ENCODE results near the gene PEMT.

PEMT gene

GRCh38 chr17:17520599-17521232, 70.8 kb downstream of the PEMT start:
- H3K4me3 ChIP-seq (ENCODE audit: low read depth, low read length) = no peak overlapping the region
- no peak overlapping the region for H4K8ac ChIP-seq (ENCODE audit: low read depth, low read length)
- H3K9me3 ChIP-seq (ENCODE audit: insufficient read depth, low read depth, low read length) = peaks cover 2% of the 10 kb centered on the region
- no peak overlapping the region for H3K23ac ChIP-seq (ENCODE audit: low read length)
- no peak overlapping the region for H4K91ac ChIP-seq (ENCODE audit: low read depth, low read length)
- H3K79me2 ChIP-seq (ENCODE audit: control insufficient read depth, insufficient read depth, low read length, poor library complexity) = no peaks in the 10 kb centered on the region
- no peak overlapping the region for H3K4me2 ChIP-seq (ENCODE audit: low read length)
- H3K18ac ChIP-seq (ENCODE audit: low read length) = no peak overlapping the region
- DNase-seq = no peak
- no peak overlapping the region for H2BK5ac ChIP-seq (ENCODE audit: low read depth, low read length, poor library complexity)
- H3K36me3 ChIP-seq (ENCODE audit: control insufficient read depth in 1 of 2, insufficient read depth in 2 of 2, low read length in 2 of 2) = no peaks in the 10 kb centered on the region
- no peaks in the 10 kb centered on the region for H3K79me1 ChIP-seq (ENCODE audit: low read length)
- no peak overlapping the region for H2BK12ac ChIP-seq (ENCODE audit: low read length)
- no CpG with 5 or more reads among the region's 22 CpGs for WGBS (ENCODE audit: extremely low coverage, insufficient coverage, insufficient read length)
- H3K4ac ChIP-seq (ENCODE audit: low read depth, low read length) = no peak overlapping the region
- H4K12ac ChIP-seq (ENCODE audit: low read depth, low read length) = no peak overlapping the region
- no peak overlapping the region for H2AFZ ChIP-seq (ENCODE audit: insufficient read depth, low read length, poor library complexity)
- no peak overlapping the region for H2BK120ac ChIP-seq (ENCODE audit: insufficient read depth, low read length, poor library complexity)
- H3K4me1 ChIP-seq (ENCODE audit: control insufficient read depth in 1 of 2, insufficient read depth in 2 of 2, low read length in 2 of 2) = peaks cover 0 to 3% of the 10 kb centered on the region in 2 experiments
- H2AK5ac ChIP-seq (ENCODE audit: low read length) = no peak overlapping the region
- H3K27ac ChIP-seq (ENCODE audit: low read depth, low read length) = no peak overlapping the region
- no peak overlapping the region for H3K14ac ChIP-seq (ENCODE audit: low read length)
- no peak overlapping the region for H3K9ac ChIP-seq (ENCODE audit: low read length)
- H3K27me3 ChIP-seq (ENCODE audit: insufficient read depth, low read length) = no peaks in the 10 kb centered on the region

GRCh38 chr17:17519886-17520285, 71.6 kb downstream of the PEMT start:
- peaks cover 2% of the 10 kb centered on the region for H3K9me3 ChIP-seq (ENCODE audit: insufficient read depth, low read depth, low read length)
- H2BK5ac ChIP-seq (ENCODE audit: low read depth, low read length, poor library complexity) = no peak overlapping the region
- no peak overlapping the region for H4K8ac ChIP-seq (ENCODE audit: low read depth, low read length)
- no peak overlapping the region for H2BK12ac ChIP-seq (ENCODE audit: low read length)
- no peak overlapping the region for H3K4me2 ChIP-seq (ENCODE audit: low read length)
- H3K27ac ChIP-seq (ENCODE audit: low read depth, low read length) = no peak overlapping the region
- no peak overlapping the region for H3K23ac ChIP-seq (ENCODE audit: low read length)
- no peak overlapping the region for H2AK5ac ChIP-seq (ENCODE audit: low read length)
- no peak overlapping the region for H2BK120ac ChIP-seq (ENCODE audit: insufficient read depth, low read length, poor library complexity)
- H3K4ac ChIP-seq (ENCODE audit: low read depth, low read length) = no peak overlapping the region
- no peak overlapping the region for H3K14ac ChIP-seq (ENCODE audit: low read length)
- H3K9ac ChIP-seq (ENCODE audit: low read length) = no peak overlapping the region
- no peaks in the 10 kb centered on the region for H3K79me1 ChIP-seq (ENCODE audit: low read length)
- H2AFZ ChIP-seq (ENCODE audit: insufficient read depth, low read length, poor library complexity) = no peak overlapping the region
- no peak overlapping the region for H3K4me3 ChIP-seq (ENCODE audit: low read depth, low read length)
- H3K27me3 ChIP-seq (ENCODE audit: insufficient read depth, low read length) = no peaks in the 10 kb centered on the region
- H3K18ac ChIP-seq (ENCODE audit: low read length) = no peak overlapping the region
- H3K36me3 ChIP-seq (ENCODE audit: control insufficient read depth in 1 of 2, insufficient read depth in 2 of 2, low read length in 2 of 2) = no peaks in the 10 kb centered on the region
- no peak overlapping the region for H4K91ac ChIP-seq (ENCODE audit: low read depth, low read length)
- no peak overlapping the region for H4K12ac ChIP-seq (ENCODE audit: low read depth, low read length)
- no peak for DNase-seq
- no CpG with 5 or more reads among the region's 10 CpGs for WGBS (ENCODE audit: extremely low coverage, insufficient coverage, insufficient read length)
- H3K4me1 ChIP-seq (ENCODE audit: control insufficient read depth in 1 of 2, insufficient read depth in 2 of 2, low read length in 2 of 2) = peaks cover 0 to 9% of the 10 kb centered on the region in 2 experiments
- no peaks in the 10 kb centered on the region for H3K79me2 ChIP-seq (ENCODE audit: control insufficient read depth, insufficient read depth, low read length, poor library complexity)

GRCh38 chr17:17518951-17519350, 72.6 kb downstream of the PEMT start:
- Histone ChIP-seq H4K12ac (ENCODE audit: low read depth, low read length) (no peak overlapping the region), H3K79me1 (ENCODE audit: low read length) (no peaks in the 10 kb centered on the region), H2AFZ (ENCODE audit: insufficient read depth, low read length, poor library complexity) (no peak overlapping the region), H3K4ac (ENCODE audit: low read depth, low read length) (no peak overlapping the region), H3K79me2 (ENCODE audit: control insufficient read depth, insufficient read depth, low read length, poor library complexity) (no peaks in the 10 kb centered on the region), H2BK5ac (ENCODE audit: low read depth, low read length, poor library complexity) (no peak overlapping the region), H3K4me2 (ENCODE audit: low read length) (no peak overlapping the region), H3K18ac (ENCODE audit: low read length) (no peak overlapping the region), H2AK5ac (ENCODE audit: low read length) (no peak overlapping the region), H3K23ac (ENCODE audit: low read length) (no peak overlapping the region), H3K36me3 (ENCODE audit: control insufficient read depth in 1 of 2, insufficient read depth in 2 of 2, low read length in 2 of 2) (no peaks in the 10 kb centered on the region), H2BK120ac (ENCODE audit: insufficient read depth, low read length, poor library complexity) (no peak overlapping the region), H3K4me3 (ENCODE audit: low read depth, low read length) (no peak overlapping the region), H2BK12ac (ENCODE audit: low read length) (no peak overlapping the region), H4K91ac (ENCODE audit: low read depth, low read length) (no peak overlapping the region), H3K9ac (ENCODE audit: low read length) (no peak overlapping the region), H4K8ac (ENCODE audit: low read depth, low read length) (no peak overlapping the region), H3K27ac (ENCODE audit: low read depth, low read length) (no peak overlapping the region), H3K9me3 (ENCODE audit: insufficient read depth, low read depth, low read length) (peaks cover 2% of the 10 kb centered on the region), H3K14ac (ENCODE audit: low read length) (no peak overlapping the region), H3K27me3 (ENCODE audit: insufficient read depth, low read length) (no peaks in the 10 kb centered on the region), H3K4me1 (ENCODE audit: control insufficient read depth in 1 of 2, insufficient read depth in 2 of 2, low read length in 2 of 2) (peaks cover 3 to 15% of the 10 kb centered on the region in 2 experiments)
- no peak for DNase-seq
- no CpG with 5 or more reads among the region's 5 CpGs for WGBS (ENCODE audit: extremely low coverage, insufficient coverage, insufficient read length)

DNA sequence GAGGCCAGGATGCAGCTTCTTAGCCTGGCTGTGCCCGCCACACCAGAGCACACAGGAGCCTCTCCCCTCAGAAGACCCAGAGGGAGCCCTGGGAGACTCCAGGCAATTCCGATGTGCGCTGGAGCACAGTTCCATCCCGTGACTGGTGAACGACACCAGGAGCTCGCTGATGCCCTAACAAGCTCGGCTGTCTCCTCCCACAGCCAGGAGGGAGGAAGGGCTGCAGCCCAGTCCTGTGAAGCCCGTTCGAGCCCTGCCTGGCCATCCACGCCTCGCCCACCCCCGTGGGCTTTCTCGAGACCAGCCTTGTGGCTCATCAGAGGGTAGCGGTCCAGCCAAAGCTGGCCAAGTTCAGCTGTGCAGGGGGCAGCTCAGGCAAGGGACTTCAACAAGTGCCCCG, 73.5 kb downstream of the PEMT start:
- Histone ChIP-seq H3K36me3 (ENCODE audit: control insufficient read depth in 1 of 2, insufficient read depth in 2 of 2, low read length in 2 of 2) (no peaks in the 10 kb centered on the region), H3K27ac (ENCODE audit: low read depth, low read length) (no peak overlapping the region), H3K79me1 (ENCODE audit: low read length) (no peaks in the 10 kb centered on the region), H2BK5ac (ENCODE audit: low read depth, low read length, poor library complexity) (no peak overlapping the region), H3K9me3 (ENCODE audit: insufficient read depth, low read depth, low read length) (peaks cover 2% of the 10 kb centered on the region), H3K79me2 (ENCODE audit: control insufficient read depth, insufficient read depth, low read length, poor library complexity) (no peaks in the 10 kb centered on the region), H2AK5ac (ENCODE audit: low read length) (no peak overlapping the region), H4K12ac (ENCODE audit: low read depth, low read length) (no peak overlapping the region), H3K23ac (ENCODE audit: low read length) (no peak overlapping the region), H2AFZ (ENCODE audit: insufficient read depth, low read length, poor library complexity) (no peak overlapping the region), H3K9ac (ENCODE audit: low read length) (no peak overlapping the region), H2BK12ac (ENCODE audit: low read length) (no peak overlapping the region), H3K4me3 (ENCODE audit: low read depth, low read length) (no peak overlapping the region), H3K27me3 (ENCODE audit: insufficient read depth, low read length) (no peaks in the 10 kb centered on the region), H3K4me2 (ENCODE audit: low read length) (no peak overlapping the region), H3K4ac (ENCODE audit: low read depth, low read length) (no peak overlapping the region), H4K91ac (ENCODE audit: low read depth, low read length) (no peak overlapping the region), H3K14ac (ENCODE audit: low read length) (no peak overlapping the region), H2BK120ac (ENCODE audit: insufficient read depth, low read length, poor library complexity) (no peak overlapping the region), H3K18ac (ENCODE audit: low read length) (no peak overlapping the region), H4K8ac (ENCODE audit: low read depth, low read length) (no peak overlapping the region), H3K4me1 (ENCODE audit: control insufficient read depth in 1 of 2, insufficient read depth in 2 of 2, low read length in 2 of 2) (peaks cover 3 to 15% of the 10 kb centered on the region in 2 experiments)
- no CpG with 5 or more reads among the region's 15 CpGs for WGBS (ENCODE audit: extremely low coverage, insufficient coverage, insufficient read length)
- DNase-seq = no peak
